ENCODE measurements around the gene JADE1.

The JADE1 gene

DNA sequence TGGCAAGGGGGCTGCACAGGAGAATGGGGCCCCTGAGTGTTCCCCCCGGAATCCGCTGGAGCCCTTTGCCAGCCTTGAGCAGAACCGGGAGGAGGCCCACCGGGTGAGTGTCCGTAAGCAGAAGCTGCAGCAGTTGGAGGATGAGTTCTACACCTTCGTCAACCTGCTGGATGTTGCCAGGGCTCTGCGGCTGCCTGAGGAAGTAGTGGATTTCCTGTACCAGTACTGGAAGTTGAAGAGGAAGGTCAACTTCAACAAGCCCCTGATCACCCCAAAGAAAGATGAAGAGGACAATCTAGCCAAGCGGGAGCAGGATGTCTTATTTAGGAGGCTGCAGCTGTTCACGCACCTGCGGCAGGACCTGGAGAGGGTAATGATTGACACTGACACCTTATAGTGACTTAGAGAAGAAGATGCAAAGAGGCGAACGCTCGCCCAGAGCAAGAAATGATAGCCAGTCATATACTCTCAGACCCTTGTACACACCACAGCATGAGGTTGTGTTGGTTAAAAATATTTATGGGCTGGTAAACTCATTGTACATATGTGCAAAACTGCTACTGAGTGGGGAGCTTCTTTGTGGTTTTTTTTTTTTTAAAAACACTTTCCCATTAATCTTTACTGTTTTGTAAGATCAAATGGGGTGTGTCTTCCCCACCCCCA, 52.5 kb downstream of the JADE1 start:
- no peak overlapping the region for H2BK15ac ChIP-seq (ENCODE audit: low read length)
- no peak overlapping the region for H3K23ac ChIP-seq (ENCODE audit: low read depth, low read length, poor library complexity)
- H2BK120ac ChIP-seq (ENCODE audit: low read depth, low read length) = no peak overlapping the region
- peaks cover 39 to 97% of the 10 kb centered on the region in 2 donors for H3K36me3 ChIP-seq (replicated peaks in 1 of 2; ENCODE audit: control insufficient read depth in 2 of 2, insufficient read depth in 2 of 2, low read length in 2 of 2)
- no peak overlapping the region for H4K8ac ChIP-seq (ENCODE audit: low read depth, low read length)
- no peak overlapping the region for H3K14ac ChIP-seq (ENCODE audit: low read length)
- no peak overlapping the region for H2BK12ac ChIP-seq (ENCODE audit: low read length)
- no peak for DNase-seq (ENCODE audit: low spot score)
- no peak overlapping the region for H4K91ac ChIP-seq (ENCODE audit: low read depth, low read length, poor library complexity)
- H3K4me2 ChIP-seq (ENCODE audit: insufficient read depth, low read length, poor library complexity, severe bottlenecking) = no peak overlapping the region
- no peak overlapping the region for H3K18ac ChIP-seq (ENCODE audit: low read length)
- H2AFZ ChIP-seq (ENCODE audit: low read length) = no peak overlapping the region
- H3K4me1 ChIP-seq (ENCODE audit: control insufficient read depth in 2 of 2, insufficient read depth in 1 of 2, low read depth in 1 of 2, low read length in 2 of 2) = peaks cover 0 to 13% of the 10 kb centered on the region in 2 donors
- no peak overlapping the region for H2BK5ac ChIP-seq (ENCODE audit: low read length)
- peaks cover 8% of the 10 kb centered on the region for H3K79me1 ChIP-seq (ENCODE audit: low read depth, low read length)
- H3K4ac ChIP-seq (ENCODE audit: low read length) = no peak overlapping the region
- no peak overlapping the region for H2AK5ac ChIP-seq (ENCODE audit: low read depth, low read length)
- no peak overlapping the region for H3K27ac ChIP-seq (replicated peaks; ENCODE audit: low read length)
- no peaks in the 10 kb centered on the region for H3K27me3 ChIP-seq (ENCODE audit: control insufficient read depth in 3 of 3, insufficient read depth in 3 of 3, low read depth in 1 of 3, low read length in 3 of 3)
- no peak overlapping the region for H3K9ac ChIP-seq (ENCODE audit: low read depth, low read length, poor library complexity)
- H3K9me3 ChIP-seq (replicated peaks in 1 of 2; ENCODE audit: control insufficient read depth in 2 of 2, insufficient read depth in 1 of 2, low read depth in 1 of 2, low read length in 2 of 2) = peaks cover 0 to 2% of the 10 kb centered on the region in 2 donors
- no peak overlapping the region for H3K4me3 ChIP-seq (ENCODE audit: low read length in 2 of 2)
- WGBS, 2 donors (ENCODE audit: extremely low coverage in 2 of 2, insufficient read length in 2 of 2, insufficient replicate concordance in 1 of 2) = no CpG with 5 or more reads among the region's 13 CpGs

- H3K9me3 ChIP-seq (replicated peaks in 1 of 2; ENCODE audit: control insufficient read depth in 2 of 2, insufficient read depth in 1 of 2, low read depth in 1 of 2, low read length in 2 of 2) = peaks cover 0 to 2% of the 10 kb centered on the region in 2 donors
- no peak overlapping the region for H2BK15ac ChIP-seq (ENCODE audit: low read length)
- H2AFZ ChIP-seq (ENCODE audit: low read length) = no peak overlapping the region
- no peak overlapping the region for H2BK12ac ChIP-seq (ENCODE audit: low read length)
- no peak overlapping the region for H2BK120ac ChIP-seq (ENCODE audit: low read depth, low read length)
- peaks cover 0 to 13% of the 10 kb centered on the region in 2 donors for H3K4me1 ChIP-seq (ENCODE audit: control insufficient read depth in 2 of 2, insufficient read depth in 1 of 2, low read depth in 1 of 2, low read length in 2 of 2)
- no peak overlapping the region for H3K4me2 ChIP-seq (ENCODE audit: insufficient read depth, low read length, poor library complexity, severe bottlenecking)
- H2AK5ac ChIP-seq (ENCODE audit: low read depth, low read length) = no peak overlapping the region
- peaks cover 4% of the 10 kb centered on the region for H3K79me1 ChIP-seq (ENCODE audit: low read depth, low read length)
- H3K4ac ChIP-seq (ENCODE audit: low read length) = no peak overlapping the region
- H3K18ac ChIP-seq (ENCODE audit: low read length) = peak overlapping the region; percentile 53
- DNase-seq (ENCODE audit: low spot score) = no peak
- H2BK5ac ChIP-seq (ENCODE audit: low read length) = no peak overlapping the region
- H4K91ac ChIP-seq (ENCODE audit: low read depth, low read length, poor library complexity) = no peak overlapping the region
- peak overlapping the region in 1 of 2 donors; percentile 46 for H3K4me3 ChIP-seq (ENCODE audit: low read length in 2 of 2)
- no peaks in the 10 kb centered on the region for H3K27me3 ChIP-seq (ENCODE audit: control insufficient read depth in 3 of 3, insufficient read depth in 3 of 3, low read depth in 1 of 3, low read length in 3 of 3)
- H3K9ac ChIP-seq (ENCODE audit: low read depth, low read length, poor library complexity) = peak overlapping the region; percentile 78
- H3K27ac ChIP-seq (replicated peaks; ENCODE audit: low read length) = peak overlapping the region; percentile 75
- no peak overlapping the region for H4K8ac ChIP-seq (ENCODE audit: low read depth, low read length)
- peak overlapping the region; percentile 29 for H3K23ac ChIP-seq (ENCODE audit: low read depth, low read length, poor library complexity)
- no peak overlapping the region for H3K14ac ChIP-seq (ENCODE audit: low read length)
- peaks cover 37 to 97% of the 10 kb centered on the region in 2 donors for H3K36me3 ChIP-seq (replicated peaks in 1 of 2; ENCODE audit: control insufficient read depth in 2 of 2, insufficient read depth in 2 of 2, low read length in 2 of 2)
- WGBS, 2 donors (ENCODE audit: extremely low coverage in 2 of 2, insufficient read length in 2 of 2, insufficient replicate concordance in 1 of 2) = no CpG with 5 or more reads among the region's 14 CpGs
Measured at GRCh38 chr4:128862608-128863311, 53.3 kb downstream of the JADE1 start.

DNA sequence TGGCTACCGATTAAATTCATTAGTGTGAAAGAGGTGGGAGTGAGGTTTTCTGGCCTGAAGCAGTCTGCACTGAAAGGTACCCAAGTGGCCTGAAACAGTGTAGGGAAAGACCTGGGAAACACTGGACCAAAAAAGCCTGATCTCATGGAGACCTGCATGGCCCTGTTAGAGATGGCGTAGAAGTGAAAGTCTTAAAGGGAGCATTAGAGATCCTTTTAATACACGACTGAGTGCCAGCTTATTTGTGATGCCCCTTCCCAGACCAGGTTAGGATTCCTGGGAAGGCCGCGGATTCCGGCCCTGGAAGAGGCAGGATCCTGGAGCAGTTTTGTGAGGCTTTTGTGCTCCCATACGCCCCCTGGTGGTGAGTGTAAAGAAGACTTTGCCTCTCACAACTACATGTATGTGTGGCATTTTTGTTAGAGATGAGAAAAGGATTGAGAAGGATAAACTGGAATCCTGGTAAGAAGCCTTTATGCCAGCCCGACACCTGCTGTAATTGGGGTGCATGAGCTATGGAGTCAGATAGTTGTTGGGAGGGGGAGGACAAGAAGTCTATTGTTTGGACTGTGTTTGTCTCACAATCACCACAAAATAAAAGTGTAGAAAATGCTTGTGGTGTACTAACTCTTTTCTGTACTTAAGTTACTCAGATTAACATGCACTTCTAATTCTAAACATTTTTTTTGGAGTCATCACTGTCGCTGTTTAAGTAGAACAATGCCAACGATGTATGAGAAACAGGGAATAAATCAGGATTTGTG, 54.0 kb downstream of the JADE1 start:
- H3K27ac ChIP-seq (replicated peaks; ENCODE audit: low read length) = peak overlapping the region; percentile 75
- peaks cover 0 to 13% of the 10 kb centered on the region in 2 donors for H3K4me1 ChIP-seq (ENCODE audit: control insufficient read depth in 2 of 2, insufficient read depth in 1 of 2, low read depth in 1 of 2, low read length in 2 of 2)
- H3K14ac ChIP-seq (ENCODE audit: low read length) = no peak overlapping the region
- no peaks in the 10 kb centered on the region for H3K27me3 ChIP-seq (ENCODE audit: control insufficient read depth in 3 of 3, insufficient read depth in 3 of 3, low read depth in 1 of 3, low read length in 3 of 3)
- no peak overlapping the region for H3K4me2 ChIP-seq (ENCODE audit: insufficient read depth, low read length, poor library complexity, severe bottlenecking)
- H2BK15ac ChIP-seq (ENCODE audit: low read length) = no peak overlapping the region
- H2AFZ ChIP-seq (ENCODE audit: low read length) = no peak overlapping the region
- no peak overlapping the region for H2BK12ac ChIP-seq (ENCODE audit: low read length)
- H3K18ac ChIP-seq (ENCODE audit: low read length) = no peak overlapping the region
- H2BK5ac ChIP-seq (ENCODE audit: low read length) = no peak overlapping the region
- no peak overlapping the region for H3K4ac ChIP-seq (ENCODE audit: low read length)
- peaks cover 4% of the 10 kb centered on the region for H3K79me1 ChIP-seq (ENCODE audit: low read depth, low read length)
- H3K9ac ChIP-seq (ENCODE audit: low read depth, low read length, poor library complexity) = no peak overlapping the region
- no peak overlapping the region for H4K91ac ChIP-seq (ENCODE audit: low read depth, low read length, poor library complexity)
- H3K23ac ChIP-seq (ENCODE audit: low read depth, low read length, poor library complexity) = no peak overlapping the region
- peaks cover 0 to 2% of the 10 kb centered on the region in 2 donors for H3K9me3 ChIP-seq (replicated peaks in 1 of 2; ENCODE audit: control insufficient read depth in 2 of 2, insufficient read depth in 1 of 2, low read depth in 1 of 2, low read length in 2 of 2)
- DNase-seq (ENCODE audit: low spot score) = peak; percentile 85
- H2BK120ac ChIP-seq (ENCODE audit: low read depth, low read length) = no peak overlapping the region
- no peak overlapping the region for H2AK5ac ChIP-seq (ENCODE audit: low read depth, low read length)
- H3K36me3 ChIP-seq (replicated peaks in 1 of 2; ENCODE audit: control insufficient read depth in 2 of 2, insufficient read depth in 2 of 2, low read length in 2 of 2) = peaks cover 33 to 97% of the 10 kb centered on the region in 2 donors
- no CpG with 5 or more reads among the region's 10 CpGs for WGBS, 2 donors (ENCODE audit: extremely low coverage in 2 of 2, insufficient read length in 2 of 2, insufficient replicate concordance in 1 of 2)
- no peak overlapping the region for H4K8ac ChIP-seq (ENCODE audit: low read depth, low read length)
- H3K4me3 ChIP-seq (ENCODE audit: low read length in 2 of 2) = no peak overlapping the region

DNA sequence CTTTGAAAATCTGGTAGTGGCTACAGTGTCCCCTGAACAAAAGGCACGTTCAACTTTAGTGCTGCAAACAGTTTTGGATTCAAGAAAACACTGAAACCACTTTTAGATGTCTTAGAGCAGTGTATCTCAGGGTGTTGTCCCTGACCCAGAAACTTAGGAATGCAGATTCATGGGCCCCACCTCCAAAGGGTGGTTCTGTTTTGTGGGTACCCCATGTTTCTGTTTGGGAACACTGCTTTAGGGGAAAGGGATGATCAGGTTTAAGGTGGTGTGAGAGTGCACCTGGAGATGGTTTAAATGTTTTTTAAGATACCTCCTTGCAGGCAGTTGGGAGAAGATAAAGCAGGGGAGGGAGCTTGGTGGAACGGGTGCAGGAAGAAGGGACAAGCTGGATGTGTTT, 55.6 kb downstream of the JADE1 start:
- no peak overlapping the region for H3K9ac ChIP-seq (ENCODE audit: low read depth, low read length, poor library complexity)
- no peak overlapping the region for H3K27ac ChIP-seq (replicated peaks; ENCODE audit: low read length)
- no peak overlapping the region for H2BK5ac ChIP-seq (ENCODE audit: low read length)
- H2BK12ac ChIP-seq (ENCODE audit: low read length) = no peak overlapping the region
- H2AFZ ChIP-seq (ENCODE audit: low read length) = no peak overlapping the region
- no peak overlapping the region for H4K91ac ChIP-seq (ENCODE audit: low read depth, low read length, poor library complexity)
- no peak overlapping the region for H2BK120ac ChIP-seq (ENCODE audit: low read depth, low read length)
- H3K4me3 ChIP-seq (ENCODE audit: low read length in 2 of 2) = no peak overlapping the region
- no peak overlapping the region for H3K23ac ChIP-seq (ENCODE audit: low read depth, low read length, poor library complexity)
- peaks cover 0 to 10% of the 10 kb centered on the region in 2 donors for H3K4me1 ChIP-seq (ENCODE audit: control insufficient read depth in 2 of 2, insufficient read depth in 1 of 2, low read depth in 1 of 2, low read length in 2 of 2)
- H2BK15ac ChIP-seq (ENCODE audit: low read length) = no peak overlapping the region
- H3K9me3 ChIP-seq (replicated peaks in 1 of 2; ENCODE audit: control insufficient read depth in 2 of 2, insufficient read depth in 1 of 2, low read depth in 1 of 2, low read length in 2 of 2) = no peaks in the 10 kb centered on the region
- H3K18ac ChIP-seq (ENCODE audit: low read length) = no peak overlapping the region
- H3K36me3 ChIP-seq (replicated peaks in 1 of 2; ENCODE audit: control insufficient read depth in 2 of 2, insufficient read depth in 2 of 2, low read length in 2 of 2) = peaks cover 33 to 99% of the 10 kb centered on the region in 2 donors
- no peak overlapping the region for H3K4me2 ChIP-seq (ENCODE audit: insufficient read depth, low read length, poor library complexity, severe bottlenecking)
- no peaks in the 10 kb centered on the region for H3K27me3 ChIP-seq (ENCODE audit: control insufficient read depth in 3 of 3, insufficient read depth in 3 of 3, low read depth in 1 of 3, low read length in 3 of 3)
- WGBS, 2 donors (ENCODE audit: extremely low coverage in 2 of 2, insufficient read length in 2 of 2, insufficient replicate concordance in 1 of 2) = no CpG with 5 or more reads among the region's 2 CpGs
- no peak overlapping the region for H3K14ac ChIP-seq (ENCODE audit: low read length)
- H4K8ac ChIP-seq (ENCODE audit: low read depth, low read length) = no peak overlapping the region
- H3K79me1 ChIP-seq (ENCODE audit: low read depth, low read length) = no peaks in the 10 kb centered on the region
- H3K4ac ChIP-seq (ENCODE audit: low read length) = no peak overlapping the region
- DNase-seq (ENCODE audit: low spot score) = no peak
- H2AK5ac ChIP-seq (ENCODE audit: low read depth, low read length) = no peak overlapping the region

All from neuronal stem cell (in vitro differentiated cells).